ENCODE measurements around the gene PAM. TPM values are rescaled to one million over a fixed set of nuclear protein-coding genes. Genes with fewer than 3 reads are reported as not detected.

PAM gene
- total and polyA plus RNA-seq, 2 of the 8 experiments (the other 6 are each of a cell fraction or from before 2014, with no cell fraction given) = 30.4 to 67.8 TPM

GRCh38 chr5:103036601-103037000 is 281.5 kb downstream of the PAM start (continued):
- TF ChIP-seq CHD7 (IDR thresholded peaks at IDR 0.05; ENCODE audit: insufficient replicate concordance, low read length) (no peak), SP1 (IDR thresholded peaks at IDR 0.05; ENCODE audit: low read depth, low read length) (no peak), SIX5 (IDR thresholded peaks at IDR 0.05; ENCODE audit: low read depth, low read length) (no peak), TAF1 (IDR thresholded peaks at IDR 0.05; ENCODE audit: low read depth, low read length) (no peak), SAP30 (IDR thresholded peaks at IDR 0.05; ENCODE audit: insufficient read depth, insufficient replicate concordance, low read length) (no peak), CHD1 (IDR thresholded peaks at IDR 0.05; ENCODE audit: low read depth, low read length) (no peak), CTBP2 (IDR thresholded peaks at IDR 0.05; ENCODE audit: borderline replicate concordance, insufficient read depth, insufficient read length, low read length) (no peak), RXRA (IDR thresholded peaks at IDR 0.05; ENCODE audit: insufficient read depth, low read depth, low read length) (no peak), TBP (IDR thresholded peaks at IDR 0.05; ENCODE audit: low read depth, low read length) (no peak), RFX5 (IDR thresholded peaks at IDR 0.05; ENCODE audit: borderline replicate concordance, low read depth, low read length) (no peak)

Measured in H1 (cell line).